Measurements from ENCODE around the gene CCDC82. TPM values are rescaled to one million over a fixed set of nuclear protein-coding genes. Genes with fewer than 3 reads are reported as not detected.

CCDC82 gene
- total RNA-seq, 2 donors from 2014 or later, result 8.5 to 20.3 TPM

- intact Hi-C loops (cut with DNase I), result no loop called here
- peaks cover 3% of the 10 kb centered on the region for H3K4me1 ChIP-seq (replicated peaks)
Observed at GRCh38 chr11:96314326-96315020, 75.2 kb downstream of the CCDC82 start.

GRCh38 chr11:96313163-96313562 lies 76.5 kb downstream of the CCDC82 start:
- Histone ChIP-seq H3K27ac (no peak overlapping the region), H3K4me3 (no peak overlapping the region), H3K27me3 (replicated peaks; ENCODE audit: insufficient read depth) (no peaks in the 10 kb centered on the region), H3K9me3 (no peaks in the 10 kb centered on the region), H3K36me3 (no peaks in the 10 kb centered on the region), H3K4me1 (replicated peaks) (peaks cover 3% of the 10 kb centered on the region)
- no peak for DNase-seq (ENCODE audit: low spot score)
- TF ChIP-seq POLR2A (IDR thresholded peaks at IDR 0.05) (no peak), CTCF (IDR thresholded peaks at IDR 0.05) (no peak), POLR2AphosphoS5 (IDR thresholded peaks at IDR 0.05) (no peak)
- 83% methylated on average over 6 of the region's 6 CpGs for WGBS
- intact Hi-C loops (cut with DNase I), result no loop called here

More at GRCh38 chr11:96314326-96315020, 75.2 kb downstream of the CCDC82 start:
- no peak for TF ChIP-seq POLR2A (IDR thresholded peaks at IDR 0.05)
- TF ChIP-seq POLR2AphosphoS5 (IDR thresholded peaks at IDR 0.05), result peak; percentile 14
- no peak for TF ChIP-seq CTCF (IDR thresholded peaks at IDR 0.05)
- DNase-seq (ENCODE audit: low spot score), result no peak
- Histone ChIP-seq H3K36me3 (no peaks in the 10 kb centered on the region), H3K4me3 (no peak overlapping the region), H3K27me3 (replicated peaks; ENCODE audit: insufficient read depth) (no peaks in the 10 kb centered on the region), H3K27ac (peak overlapping the region; percentile 61 to 83), H3K9me3 (no peaks in the 10 kb centered on the region)
- WGBS, result 10% methylated on average over 4 of the region's 4 CpGs

GRCh38 chr11:96311120-96311568 lies 78.6 kb downstream of the CCDC82 start:
- H3K4me1 ChIP-seq (replicated peaks), result peaks cover 8% of the 10 kb centered on the region
- peak; percentile 50 for DNase-seq (ENCODE audit: low spot score)
- no peaks in the 10 kb centered on the region for H3K9me3 ChIP-seq
- H3K27me3 ChIP-seq (replicated peaks; ENCODE audit: insufficient read depth), result no peaks in the 10 kb centered on the region
- no peak overlapping the region for H3K4me3 ChIP-seq
- no peaks in the 10 kb centered on the region for H3K36me3 ChIP-seq
- peak overlapping the region; percentile 10 to 62 for H3K27ac ChIP-seq
- 35% methylated on average over 2 of the region's 2 CpGs for WGBS
- intact Hi-C loops (cut with DNase I), result no loop called here
- TF ChIP-seq CTCF (IDR thresholded peaks at IDR 0.05) (no peak), POLR2AphosphoS5 (IDR thresholded peaks at IDR 0.05) (peak; percentile 93), POLR2A (IDR thresholded peaks at IDR 0.05) (no peak)

GRCh38 chr11:96310236-96310635 lies 79.5 kb downstream of the CCDC82 start:
- TF ChIP-seq POLR2AphosphoS5 (IDR thresholded peaks at IDR 0.05) (no peak), CTCF (IDR thresholded peaks at IDR 0.05) (no peak), POLR2A (IDR thresholded peaks at IDR 0.05) (no peak)
- no peak for DNase-seq (ENCODE audit: low spot score)
- 81% methylated on average over 1 of the region's 1 CpG for WGBS
- Histone ChIP-seq H3K9me3 (no peaks in the 10 kb centered on the region), H3K27ac (peak overlapping the region in 1 of 2 donors; percentile 62), H3K4me1 (replicated peaks) (peaks cover 8% of the 10 kb centered on the region), H3K36me3 (no peaks in the 10 kb centered on the region), H3K27me3 (replicated peaks; ENCODE audit: insufficient read depth) (no peaks in the 10 kb centered on the region), H3K4me3 (no peak overlapping the region)
- intact Hi-C loops (cut with DNase I), result no loop called here

- Histone ChIP-seq H3K9me3 (no peaks in the 10 kb centered on the region), H3K4me3 (no peak overlapping the region), H3K36me3 (no peaks in the 10 kb centered on the region), H3K27me3 (replicated peaks; ENCODE audit: insufficient read depth) (no peaks in the 10 kb centered on the region), H3K4me1 (replicated peaks) (peaks cover 8% of the 10 kb centered on the region), H3K27ac (no peak overlapping the region)
- no peak for DNase-seq (ENCODE audit: low spot score)
- 76% methylated on average over 5 of the region's 5 CpGs for WGBS
- no peak for TF ChIP-seq POLR2AphosphoS5 (IDR thresholded peaks at IDR 0.05)
- no peak for TF ChIP-seq CTCF (IDR thresholded peaks at IDR 0.05)
- no peak for TF ChIP-seq POLR2A (IDR thresholded peaks at IDR 0.05)
- intact Hi-C loops (cut with DNase I), result no loop called here
Observed at GRCh38 chr11:96309643-96310017, 80.1 kb downstream of the CCDC82 start.

All from prostate gland (tissue), 2 donors.